ENCODE data around the gene RTF2.
"Not testable (repeated sequence)": the region's sequence is repeated elsewhere in the genome, so short reads cannot be mapped to it uniquely, and the experiment has no call there.

The RTF2 gene

GRCh38 chr20:56503916-56504315, 35.5 kb downstream of the RTF2 start:
- no peak for DNase-seq

GRCh38 chr20:56504373-56505005, 36.1 kb downstream of the RTF2 start:
- no peak for DNase-seq

GRCh38 chr20:56506103-56506502, 37.7 kb downstream of the RTF2 start:
- DNase-seq = no peak

GRCh38 chr20:56511926-56512325, 43.5 kb downstream of the RTF2 start:
- DNase-seq = no peak

- no peak for DNase-seq
These were observed 45.0 kb downstream of the RTF2 start for GRCh38 chr20:56513161-56514150.

- DNase-seq = no peak
These were observed 48.2 kb downstream of the RTF2 start for GRCh38 chr20:56516631-56517030.

GRCh38 chr20:56517211-56517610, 48.8 kb downstream of the RTF2 start:
- no peak for DNase-seq

- DNase-seq = no peak
These were observed 49.2 kb downstream of the RTF2 start for GRCh38 chr20:56517641-56518040.

GRCh38 chr20:56518126-56518525, 49.7 kb downstream of the RTF2 start:
- no peak for DNase-seq

- DNase-seq = no peak
These were observed 50.4 kb downstream of the RTF2 start for GRCh38 chr20:56518721-56519398.

- DNase-seq = no peak
These were observed 51.1 kb downstream of the RTF2 start for GRCh38 chr20:56519551-56519950.

GRCh38 chr20:56520180-56520579, 51.8 kb downstream of the RTF2 start:
- DNase-seq = no peak

- not testable (repeated sequence) for DNase-seq
These were observed 52.4 kb downstream of the RTF2 start for GRCh38 chr20:56520746-56521354.

GRCh38 chr20:56522311-56522710, 53.9 kb downstream of the RTF2 start:
- no peak for DNase-seq

- DNase-seq = not testable (repeated sequence)
These were observed 56.0 kb downstream of the RTF2 start, which contains the start of gene FAM209A for GRCh38 chr20:56524444-56524843. Gene FAM209A, plus strand, starts transcription at chr20:56524744. Its CDS starts 65 bp downstream, at chr20:56524809.

- DNase-seq = no peak
These were observed 59.1 kb downstream of the RTF2 start for GRCh38 chr20:56527521-56527920.

GRCh38 chr20:56532946-56533345, 64.5 kb downstream of the RTF2 start, which contains the start of gene FAM209B:
Gene FAM209B, plus strand, starts transcription at chr20:56533246. Its CDS starts 96 bp downstream, at chr20:56533342.
- not testable (repeated sequence) for DNase-seq

- DNase-seq = no peak
These were observed 69.6 kb downstream of the RTF2 start for GRCh38 chr20:56537997-56538396.

- DNase-seq = no peak
These were observed 72.0 kb downstream of the RTF2 start for GRCh38 chr20:56540415-56540814.

GRCh38 chr20:56542489-56543030, 74.1 kb downstream of the RTF2 start:
- DNase-seq = no peak

GRCh38 chr20:56551571-56551970, 83.1 kb downstream of the RTF2 start:
- DNase-seq = no peak

- DNase-seq = no peak
These were observed 84.6 kb downstream of the RTF2 start for GRCh38 chr20:56552911-56553629.

All from activated T-cell treated with anti-CD3 and anti-CD28 coated beads for 4 hours (primary cell).